Measurements from ENCODE around the gene HINT2.

Gene HINT2

GRCh38 chr9:35847792-35848572 lies 33.1 kb upstream of the HINT2 start:
- Histone ChIP-seq H3K4me1 (ENCODE audit: control extremely low read depth in 1 of 4, control insufficient read depth in 4 of 4, insufficient read depth in 4 of 4, low read length in 3 of 4) (peaks cover 7 to 27% (median 7%) of the 10 kb centered on the region in 4 experiments), H3K4me3 (ENCODE audit: control insufficient read depth in 1 of 7, extremely low read depth in 1 of 7, insufficient read depth in 4 of 7, low read depth in 2 of 7, low read length in 6 of 7) (no peak overlapping the region), H3K36me3 (ENCODE audit: control insufficient read depth in 4 of 4, insufficient read depth in 4 of 4, low read length in 3 of 4) (no peaks in the 10 kb centered on the region), H3K27me3 (replicated peaks in 2 of 5; ENCODE audit: control insufficient read depth in 4 of 5, insufficient read depth in 5 of 5, low read length in 4 of 5) (peaks cover 12 to 76% (median 40%) of the 10 kb centered on the region in 5 experiments), H3K9me3 (ENCODE audit: control extremely low read depth in 1 of 5, control insufficient read depth in 4 of 5, insufficient read depth in 2 of 5, low read depth in 1 of 5, low read length in 4 of 5) (no peaks in the 10 kb centered on the region), H3K27ac (ENCODE audit: insufficient read depth in 1 of 2, low read depth in 1 of 2, low read length in 2 of 2, poor library complexity in 1 of 2, severe bottlenecking in 2 of 2) (no peak overlapping the region)
- peak in 2 of 3 donors; percentile 18 to 19 for DNase-seq
- POLR2A ChIA-PET: no interaction called here
- CTCF ChIA-PET: interaction anchor here (1.1 to 1.3 kb wide), 3 partner anchors 13 to 58 kb away, joined by 3 to 4 read pairs (median 4); no protein-coding TSS in a partner anchor
- WGBS (ENCODE audit: insufficient coverage): 100% methylated on average over 2 of the region's 4 CpGs

GRCh38 chr9:35845824-35846771 lies 31.3 kb upstream of the HINT2 start:
- Histone ChIP-seq H3K4me1 (ENCODE audit: control extremely low read depth in 1 of 4, control insufficient read depth in 4 of 4, insufficient read depth in 4 of 4, low read length in 3 of 4) (peaks cover 7 to 27% (median 7%) of the 10 kb centered on the region in 4 experiments), H3K4me3 (ENCODE audit: control insufficient read depth in 1 of 7, extremely low read depth in 1 of 7, insufficient read depth in 4 of 7, low read depth in 2 of 7, low read length in 6 of 7) (no peak overlapping the region), H3K9me3 (ENCODE audit: control extremely low read depth in 1 of 5, control insufficient read depth in 4 of 5, insufficient read depth in 2 of 5, low read depth in 1 of 5, low read length in 4 of 5) (no peaks in the 10 kb centered on the region), H3K27me3 (replicated peaks in 2 of 5; ENCODE audit: control insufficient read depth in 4 of 5, insufficient read depth in 5 of 5, low read length in 4 of 5) (peaks cover 12 to 76% (median 34%) of the 10 kb centered on the region in 5 experiments), H3K36me3 (ENCODE audit: control insufficient read depth in 4 of 4, insufficient read depth in 4 of 4, low read length in 3 of 4) (no peaks in the 10 kb centered on the region), H3K27ac (ENCODE audit: insufficient read depth in 1 of 2, low read depth in 1 of 2, low read length in 2 of 2, poor library complexity in 1 of 2, severe bottlenecking in 2 of 2) (no peak overlapping the region)
- DNase-seq: no peak
- ChIA-PET POLR2A (interaction anchor here (0.6 to 0.7 kb wide), 2 partner anchors 10 to 64 kb away, joined by 3 to 4 read pairs; no protein-coding TSS in a partner anchor), CTCF (interaction anchor here (0.9 to 3.0 kb wide), 7 partner anchors 11 to 55 kb away, joined by 3 to 21 read pairs (median 5); no protein-coding TSS in a partner anchor)
- WGBS (ENCODE audit: insufficient coverage): 48% methylated on average over 43 of the region's 53 CpGs

- no peaks in the 10 kb centered on the region for H3K9me3 ChIP-seq (ENCODE audit: control extremely low read depth in 1 of 5, control insufficient read depth in 4 of 5, insufficient read depth in 2 of 5, low read depth in 1 of 5, low read length in 4 of 5)
- ChIA-PET POLR2A (interaction anchor here (1.1 kb wide), 1 partner anchor 88 kb away, joined by 3 read pairs; no protein-coding TSS in a partner anchor), CTCF (interaction anchor here (0.6 to 3.0 kb wide), 10 partner anchors 8 to 62 kb away, joined by 3 to 21 read pairs (median 4); no protein-coding TSS in a partner anchor)
- H3K36me3 ChIP-seq (ENCODE audit: control insufficient read depth in 4 of 4, insufficient read depth in 4 of 4, low read length in 3 of 4): no peaks in the 10 kb centered on the region
- peak; percentile 92 to 98 (median 97) for DNase-seq
- H3K27ac ChIP-seq (ENCODE audit: insufficient read depth in 1 of 2, low read depth in 1 of 2, low read length in 2 of 2, poor library complexity in 1 of 2, severe bottlenecking in 2 of 2): no peak overlapping the region
- H3K27me3 ChIP-seq (replicated peaks in 2 of 5; ENCODE audit: control insufficient read depth in 4 of 5, insufficient read depth in 5 of 5, low read length in 4 of 5): peaks cover 12 to 80% (median 38%) of the 10 kb centered on the region in 5 experiments
- peaks cover 7 to 27% (median 7%) of the 10 kb centered on the region in 4 experiments for H3K4me1 ChIP-seq (ENCODE audit: control extremely low read depth in 1 of 4, control insufficient read depth in 4 of 4, insufficient read depth in 4 of 4, low read length in 3 of 4)
- no peak overlapping the region for H3K4me3 ChIP-seq (ENCODE audit: control insufficient read depth in 1 of 7, extremely low read depth in 1 of 7, insufficient read depth in 4 of 7, low read depth in 2 of 7, low read length in 6 of 7)
- 50% methylated on average over 6 of the region's 7 CpGs for WGBS (ENCODE audit: insufficient coverage)
Measured at GRCh38 chr9:35844628-35845270, 29.9 kb upstream of the HINT2 start.

- H3K27me3 ChIP-seq (replicated peaks in 2 of 5; ENCODE audit: control insufficient read depth in 4 of 5, insufficient read depth in 5 of 5, low read length in 4 of 5): peaks cover 11 to 82% (median 36%) of the 10 kb centered on the region in 5 experiments
- DNase-seq: no peak
- H3K27ac ChIP-seq (ENCODE audit: insufficient read depth in 1 of 2, low read depth in 1 of 2, low read length in 2 of 2, poor library complexity in 1 of 2, severe bottlenecking in 2 of 2): no peak overlapping the region
- no peaks in the 10 kb centered on the region for H3K9me3 ChIP-seq (ENCODE audit: control extremely low read depth in 1 of 5, control insufficient read depth in 4 of 5, insufficient read depth in 2 of 5, low read depth in 1 of 5, low read length in 4 of 5)
- ChIA-PET CTCF (interaction anchor here (1.1 to 2.3 kb wide), 3 partner anchors 14 to 17 kb away, joined by 3 to 8 read pairs (median 7); partner anchors contain the start of genes FAM221B and TMEM8B), POLR2A (no interaction called here)
- peaks cover 7 to 27% (median 7%) of the 10 kb centered on the region in 4 experiments for H3K4me1 ChIP-seq (ENCODE audit: control extremely low read depth in 1 of 4, control insufficient read depth in 4 of 4, insufficient read depth in 4 of 4, low read length in 3 of 4)
- no peaks in the 10 kb centered on the region for H3K36me3 ChIP-seq (ENCODE audit: control insufficient read depth in 4 of 4, insufficient read depth in 4 of 4, low read length in 3 of 4)
- WGBS (ENCODE audit: insufficient coverage): 94% methylated on average over 3 of the region's 3 CpGs
- no peak overlapping the region for H3K4me3 ChIP-seq (ENCODE audit: control insufficient read depth in 1 of 7, extremely low read depth in 1 of 7, insufficient read depth in 4 of 7, low read depth in 2 of 7, low read length in 6 of 7)
Measured at GRCh38 chr9:35842795-35843194, 28.0 kb upstream of the HINT2 start.

- no peaks in the 10 kb centered on the region for H3K36me3 ChIP-seq (ENCODE audit: control insufficient read depth in 4 of 4, insufficient read depth in 4 of 4, low read length in 3 of 4)
- 100% methylated on average over 11 of the region's 17 CpGs for WGBS (ENCODE audit: insufficient coverage)
- POLR2A ChIA-PET: no interaction called here
- no peaks in the 10 kb centered on the region for H3K9me3 ChIP-seq (ENCODE audit: control extremely low read depth in 1 of 5, control insufficient read depth in 4 of 5, insufficient read depth in 2 of 5, low read depth in 1 of 5, low read length in 4 of 5)
- CTCF ChIA-PET: interaction anchor here (1.1 to 2.3 kb wide), 3 partner anchors 14 to 16 kb away, joined by 3 to 8 read pairs (median 7); partner anchors contain the start of genes FAM221B and TMEM8B
- no peak overlapping the region for H3K4me3 ChIP-seq (ENCODE audit: control insufficient read depth in 1 of 7, extremely low read depth in 1 of 7, insufficient read depth in 4 of 7, low read depth in 2 of 7, low read length in 6 of 7)
- no peak for DNase-seq
- no peak overlapping the region for H3K27ac ChIP-seq (ENCODE audit: insufficient read depth in 1 of 2, low read depth in 1 of 2, low read length in 2 of 2, poor library complexity in 1 of 2, severe bottlenecking in 2 of 2)
- H3K4me1 ChIP-seq (ENCODE audit: control extremely low read depth in 1 of 4, control insufficient read depth in 4 of 4, insufficient read depth in 4 of 4, low read length in 3 of 4): peaks cover 7 to 27% (median 7%) of the 10 kb centered on the region in 4 experiments
- H3K27me3 ChIP-seq (replicated peaks in 2 of 5; ENCODE audit: control insufficient read depth in 4 of 5, insufficient read depth in 5 of 5, low read length in 4 of 5): peaks cover 6 to 82% (median 34%) of the 10 kb centered on the region in 5 experiments
Measured at GRCh38 chr9:35842020-35842745, 27.3 kb upstream of the HINT2 start.

- H3K4me3 ChIP-seq (ENCODE audit: control insufficient read depth in 1 of 7, extremely low read depth in 1 of 7, insufficient read depth in 4 of 7, low read depth in 2 of 7, low read length in 6 of 7): no peak overlapping the region
- 100% methylated on average over 1 of the region's 5 CpGs for WGBS (ENCODE audit: insufficient coverage)
- peaks cover under 1 to 81% (median 28%) of the 10 kb centered on the region in 5 experiments for H3K27me3 ChIP-seq (replicated peaks in 2 of 5; ENCODE audit: control insufficient read depth in 4 of 5, insufficient read depth in 5 of 5, low read length in 4 of 5)
- CTCF ChIA-PET: interaction anchor here (1.1 to 1.4 kb wide), 2 partner anchors 13 to 15 kb away, joined by 3 to 7 read pairs; partner anchors contain the start of genes FAM221B and TMEM8B
- no peaks in the 10 kb centered on the region for H3K9me3 ChIP-seq (ENCODE audit: control extremely low read depth in 1 of 5, control insufficient read depth in 4 of 5, insufficient read depth in 2 of 5, low read depth in 1 of 5, low read length in 4 of 5)
- peaks cover 7 to 25% (median 7%) of the 10 kb centered on the region in 4 experiments for H3K4me1 ChIP-seq (ENCODE audit: control extremely low read depth in 1 of 4, control insufficient read depth in 4 of 4, insufficient read depth in 4 of 4, low read length in 3 of 4)
- POLR2A ChIA-PET: no interaction called here
- DNase-seq: no peak
- no peaks in the 10 kb centered on the region for H3K36me3 ChIP-seq (ENCODE audit: control insufficient read depth in 4 of 4, insufficient read depth in 4 of 4, low read length in 3 of 4)
- H3K27ac ChIP-seq (ENCODE audit: insufficient read depth in 1 of 2, low read depth in 1 of 2, low read length in 2 of 2, poor library complexity in 1 of 2, severe bottlenecking in 2 of 2): no peak overlapping the region
Measured at GRCh38 chr9:35841645-35841900, 26.7 kb upstream of the HINT2 start.
